AG08396 (cell line): ENCODE results near the gene SHANK1.
"Not testable (repeated sequence)": the region's sequence is repeated elsewhere in the genome, so short reads cannot be mapped to it uniquely, and the experiment has no call there.

Experiments
- DNase-seq: peaks from one replicate; pipeline ENCODE4 v3.0.0; 2012; ENCODE audit warnings: low spot score, mixed read lengths

SHANK1 gene

DNA sequence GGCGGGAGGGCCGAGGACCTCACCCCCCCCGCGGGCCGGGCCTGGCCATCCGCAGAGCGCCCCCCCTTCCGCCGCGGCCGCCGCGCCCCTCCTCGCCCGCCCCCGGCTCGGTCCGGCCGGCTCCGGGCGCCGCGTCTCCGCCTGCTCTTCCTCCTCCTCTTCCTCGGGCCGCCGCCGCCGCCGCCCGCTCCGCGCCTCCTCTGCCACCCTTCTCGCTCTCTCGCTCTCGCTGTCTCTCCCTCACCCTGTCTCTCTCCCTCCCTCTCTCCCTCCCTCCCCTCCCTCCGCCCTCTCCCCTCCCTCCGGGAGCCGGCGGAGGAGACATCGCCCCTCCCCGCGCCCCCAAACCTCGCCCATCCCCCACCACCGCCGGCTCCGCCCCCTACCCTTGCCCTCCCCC is at the start of gene SHANK1:
Gene SHANK1 (minus strand): TSS at position 237 of the 400 bp plus-strand sequence. CDS start 2,883 bp downstream, outside the sequence.
- DNase-seq = no peak

DNA sequence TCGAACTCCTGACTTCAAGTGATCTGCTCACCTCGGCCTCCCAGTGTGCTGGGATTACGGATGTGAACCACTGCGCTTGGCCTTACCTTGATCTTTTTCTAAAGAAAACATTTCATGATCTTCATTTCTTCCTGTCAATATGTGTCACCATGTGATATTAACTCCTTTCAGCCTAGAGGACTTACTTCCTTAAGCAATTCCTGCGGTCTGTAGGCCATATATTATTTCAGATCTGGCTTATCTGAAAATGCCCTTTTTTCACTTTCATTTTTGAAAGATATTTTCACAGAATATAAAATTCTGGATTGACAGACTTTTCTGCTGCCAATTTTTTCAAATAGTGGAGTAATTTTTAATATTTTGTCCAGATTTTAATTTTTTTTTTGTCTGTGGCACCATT is 48.7 kb upstream of the SHANK1 start:
- DNase-seq = no peak

DNA sequence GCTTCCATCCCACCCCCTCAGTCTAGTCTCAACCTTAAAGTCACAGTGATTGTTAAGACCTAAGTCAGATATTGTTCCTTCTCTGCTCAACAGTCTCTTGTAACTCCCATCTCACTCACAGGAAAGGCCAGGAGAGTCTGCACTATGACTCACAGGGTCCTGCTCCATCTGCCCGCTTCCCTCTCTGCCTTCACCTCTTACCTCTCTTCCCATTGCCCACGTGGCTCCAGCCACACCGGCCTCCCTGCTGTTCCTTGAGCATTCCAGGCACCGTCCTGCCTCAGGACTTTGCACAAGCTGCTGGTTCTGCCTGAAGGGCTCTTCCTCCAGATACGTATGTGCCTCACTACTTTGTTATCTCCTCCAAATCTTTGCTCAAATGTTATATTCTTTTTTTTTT is 47.7 kb upstream of the SHANK1 start:
- not testable (repeated sequence) for DNase-seq

DNA sequence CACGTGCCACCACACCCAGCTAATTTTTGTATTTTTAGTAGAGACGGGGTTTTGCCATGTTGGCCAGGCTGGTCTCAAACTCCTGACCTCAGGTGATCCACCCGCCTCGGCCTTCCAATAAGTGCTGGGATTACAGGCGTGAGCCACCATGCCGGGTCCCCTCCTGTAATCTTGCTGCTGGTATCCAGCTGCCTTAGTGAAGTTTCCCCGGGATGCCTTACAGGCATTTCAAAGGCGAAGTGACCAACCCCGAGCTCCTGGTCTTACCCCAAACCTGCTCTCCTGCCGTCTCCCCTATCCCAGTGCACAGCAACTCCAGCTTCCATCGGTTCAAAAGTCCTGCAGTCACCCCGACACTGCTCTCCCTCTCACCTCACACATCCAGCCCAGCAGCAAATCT is 47.1 kb upstream of the SHANK1 start:
- not testable (repeated sequence) for DNase-seq

DNA sequence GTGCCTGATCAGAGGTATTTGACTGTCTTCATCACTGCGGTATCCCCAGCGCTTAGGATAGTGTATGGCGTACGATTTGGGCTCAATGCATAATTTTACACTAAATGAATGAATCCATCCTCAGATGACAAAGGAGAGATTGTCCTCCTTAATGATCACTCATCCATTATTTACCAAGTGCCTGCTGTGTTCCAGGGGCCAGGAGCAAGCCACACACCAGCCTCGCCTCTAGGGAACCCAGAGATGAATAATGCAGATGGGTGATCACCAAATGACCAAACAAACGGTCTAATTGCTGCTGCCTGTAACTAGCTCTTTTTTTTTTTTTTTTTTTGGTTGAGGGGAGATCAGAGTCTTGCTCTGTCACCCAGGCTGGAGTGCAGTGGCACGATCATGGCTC is 44.8 kb upstream of the SHANK1 start:
- DNase-seq = no peak

DNA sequence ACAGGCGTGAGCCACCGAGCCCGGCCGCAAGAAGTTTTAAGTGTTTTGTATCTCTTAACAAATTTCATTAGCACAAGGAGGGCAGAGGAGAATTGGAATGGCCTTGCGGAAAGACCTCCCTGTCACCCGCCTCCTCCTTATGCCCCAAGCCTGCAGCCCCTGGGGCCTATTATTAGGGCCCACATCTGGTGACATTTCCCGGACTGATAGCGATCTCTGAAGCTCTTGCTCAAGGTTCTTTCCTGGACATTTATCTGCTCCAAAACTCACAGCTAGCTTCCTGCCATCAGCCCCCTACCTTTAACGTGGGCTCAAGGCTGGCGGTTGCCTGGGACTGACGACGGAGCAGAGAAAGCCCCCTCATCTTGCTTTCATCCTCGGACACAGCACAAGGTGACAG is 43.9 kb upstream of the SHANK1 start:
- DNase-seq = not testable (repeated sequence)

DNA sequence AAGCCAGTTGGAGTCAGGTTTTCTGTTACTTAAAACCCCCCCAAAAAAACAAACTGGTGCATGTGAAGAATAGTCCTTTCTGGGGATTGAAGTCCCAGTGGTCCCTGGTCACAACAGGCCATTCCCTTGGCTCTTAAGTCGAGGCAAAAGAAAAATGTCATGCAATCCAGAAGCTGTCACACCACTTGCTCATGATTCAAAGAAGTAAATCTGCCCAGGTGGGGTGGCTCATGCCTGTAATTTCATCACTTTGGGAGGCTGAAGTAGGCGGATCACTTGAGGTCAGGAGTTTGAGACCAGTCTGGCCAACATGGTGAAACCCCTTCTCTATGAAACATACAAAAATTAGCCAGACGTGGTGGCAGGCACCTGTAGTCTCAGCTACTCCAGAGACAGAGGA is 41.9 kb upstream of the SHANK1 start:
- not testable (repeated sequence) for DNase-seq

DNA sequence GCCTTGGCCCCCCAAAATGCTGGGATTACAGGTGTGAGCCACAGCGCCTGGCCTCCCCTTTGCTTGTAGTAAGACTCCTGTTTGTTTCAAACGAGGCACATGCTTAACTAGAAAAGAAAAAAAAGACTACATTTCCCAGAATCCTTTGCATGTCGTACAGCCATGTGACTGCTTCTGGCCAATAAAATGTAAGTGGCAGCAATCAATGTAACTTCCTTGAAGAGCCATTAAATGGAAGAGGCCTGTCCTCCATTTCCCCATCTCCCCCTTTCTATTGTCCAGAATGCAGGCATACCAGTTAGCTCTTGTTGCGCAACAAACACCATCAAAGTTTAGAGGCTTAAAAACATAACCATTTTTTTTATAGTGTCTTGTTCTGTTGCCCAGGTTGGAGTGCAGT is 40.3 kb upstream of the SHANK1 start:
- DNase-seq = peak; percentile 49

DNA sequence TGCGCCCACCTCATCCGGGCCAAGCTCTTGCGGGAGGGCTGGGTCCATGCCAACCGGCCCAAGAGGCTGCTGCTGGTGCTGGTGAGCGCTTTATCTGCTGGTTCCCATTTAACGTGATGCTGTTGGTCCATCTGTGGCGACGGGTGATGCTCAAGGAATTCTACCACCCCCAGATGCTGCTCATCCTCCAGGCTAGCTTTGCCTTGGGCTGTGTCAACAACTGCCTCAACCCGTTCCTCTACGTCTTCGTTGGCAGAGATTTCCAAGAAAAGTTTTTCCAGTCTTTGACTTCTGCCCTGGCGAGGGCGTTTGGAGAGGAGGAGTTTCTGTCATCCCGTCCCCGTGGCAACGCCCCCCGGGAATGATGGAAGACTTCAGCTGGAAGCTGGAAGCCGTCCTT is 39.5 kb upstream of the SHANK1 start:
- not testable (repeated sequence) for DNase-seq

DNA sequence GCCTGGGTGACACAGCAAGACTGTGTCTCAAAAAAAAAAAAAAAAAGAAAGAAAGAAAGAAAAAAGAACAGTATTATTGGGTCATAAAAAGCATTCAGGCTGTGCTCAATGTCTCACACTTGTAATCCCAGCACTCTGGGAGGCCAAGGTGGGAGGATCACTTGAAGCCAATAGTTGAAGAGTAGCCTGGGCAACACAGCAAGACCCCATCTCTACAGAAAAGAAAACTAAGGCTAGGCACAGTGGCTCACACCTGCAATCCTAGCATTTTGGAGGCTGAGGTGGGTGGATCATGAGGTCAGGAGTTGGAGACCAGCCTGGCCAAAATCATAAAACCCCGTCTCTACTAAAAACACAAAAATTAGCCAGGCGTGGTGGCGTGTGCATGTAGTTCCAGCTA is 38.0 kb upstream of the SHANK1 start:
- DNase-seq = not testable (repeated sequence)

DNA sequence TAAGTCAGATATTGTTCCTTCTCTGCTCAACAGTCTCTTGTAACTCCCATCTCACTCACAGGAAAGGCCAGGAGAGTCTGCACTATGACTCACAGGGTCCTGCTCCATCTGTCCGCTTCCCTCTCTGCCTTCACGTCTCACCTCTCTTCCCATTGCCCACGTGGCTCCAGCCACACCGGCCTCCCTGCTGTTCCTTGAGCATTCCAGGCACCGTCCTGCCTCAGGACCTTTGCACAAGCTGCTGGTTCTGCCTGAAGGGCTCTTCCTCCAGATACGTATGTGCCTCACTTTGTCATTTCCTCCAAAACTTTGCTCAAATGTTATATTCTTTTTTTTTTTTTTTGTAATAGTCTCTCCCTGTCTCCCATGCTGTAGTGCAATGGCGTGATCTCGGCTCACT is 36.6 kb upstream of the SHANK1 start:
- not testable (repeated sequence) for DNase-seq

DNA sequence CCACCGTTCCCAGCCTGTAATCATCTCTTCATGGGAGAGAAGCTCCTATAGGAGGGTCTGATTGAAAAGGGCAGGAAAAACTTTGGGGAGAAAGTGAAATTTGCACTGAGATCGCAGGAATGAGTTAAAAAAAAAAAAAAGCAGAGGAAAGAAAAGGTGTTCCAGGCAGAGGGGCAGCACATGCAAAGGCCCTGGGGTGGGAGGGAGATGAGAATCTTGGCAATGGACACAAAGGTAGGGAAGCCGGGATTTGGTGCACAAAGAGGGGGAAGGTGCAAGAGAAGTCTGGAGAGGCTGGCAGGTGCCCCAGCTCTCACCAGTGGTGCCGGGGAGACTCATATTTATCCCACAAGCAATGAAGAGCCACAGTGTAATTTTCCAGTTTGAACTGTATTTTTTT is 34.3 kb upstream of the SHANK1 start:
- no peak for DNase-seq

DNA sequence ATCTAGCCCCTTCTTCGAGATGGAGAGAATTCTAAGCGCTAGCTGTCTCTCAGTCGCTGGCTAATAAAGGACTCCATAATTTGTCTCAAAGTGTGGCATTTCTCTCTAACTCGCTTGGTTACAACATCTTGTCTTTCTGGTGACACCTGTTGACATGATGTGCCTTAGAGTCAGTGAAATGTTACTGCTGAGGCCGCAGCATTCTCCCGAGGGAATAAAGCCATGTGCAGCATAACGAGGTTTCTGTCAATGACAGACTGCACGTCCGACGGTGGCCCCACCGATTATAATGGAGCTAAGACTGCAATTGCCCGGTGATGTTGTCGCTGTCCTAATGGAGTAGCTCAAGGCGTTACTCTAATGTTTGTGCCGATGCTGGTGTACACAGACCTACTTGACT is 30.4 kb upstream of the SHANK1 start:
- DNase-seq = no peak

DNA sequence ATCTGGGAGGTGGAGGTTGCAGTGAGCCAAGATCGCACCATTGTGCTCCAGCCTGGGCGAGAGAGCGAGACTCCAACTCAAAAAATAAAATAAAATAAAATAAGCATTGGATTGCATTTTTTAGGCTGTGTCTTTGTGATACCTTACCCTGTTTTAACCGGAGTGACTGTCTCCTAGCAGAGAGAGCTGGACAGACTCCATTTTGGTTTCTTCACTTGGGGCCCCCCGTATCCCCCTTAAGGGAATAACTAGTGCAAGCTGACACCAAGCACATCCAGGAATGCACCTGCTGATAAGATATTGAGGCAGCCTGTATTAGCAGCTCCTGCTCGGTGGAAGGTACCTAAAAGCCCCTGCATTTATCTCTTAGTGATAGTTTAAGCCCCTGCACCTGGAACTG is 29.9 kb upstream of the SHANK1 start:
- no peak for DNase-seq

DNA sequence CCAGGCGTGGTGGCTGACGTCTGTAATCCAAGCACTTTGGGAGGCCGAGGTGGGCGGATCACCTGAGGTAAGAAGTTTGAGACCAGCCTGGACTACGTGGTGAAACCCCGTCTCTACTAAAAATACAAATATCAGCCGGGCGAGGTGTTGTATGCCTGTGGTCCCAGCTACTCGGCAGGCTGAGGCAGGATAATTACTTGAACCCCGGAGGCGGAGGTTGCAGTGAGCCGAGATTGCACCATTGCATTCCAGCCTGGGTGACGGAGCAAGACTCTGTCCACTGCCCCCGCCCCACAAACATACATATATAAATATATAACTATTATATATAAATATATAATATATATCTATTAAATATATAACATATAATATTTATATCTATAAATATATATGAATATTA is 27.5 kb upstream of the SHANK1 start:
- DNase-seq = not testable (repeated sequence)

DNA sequence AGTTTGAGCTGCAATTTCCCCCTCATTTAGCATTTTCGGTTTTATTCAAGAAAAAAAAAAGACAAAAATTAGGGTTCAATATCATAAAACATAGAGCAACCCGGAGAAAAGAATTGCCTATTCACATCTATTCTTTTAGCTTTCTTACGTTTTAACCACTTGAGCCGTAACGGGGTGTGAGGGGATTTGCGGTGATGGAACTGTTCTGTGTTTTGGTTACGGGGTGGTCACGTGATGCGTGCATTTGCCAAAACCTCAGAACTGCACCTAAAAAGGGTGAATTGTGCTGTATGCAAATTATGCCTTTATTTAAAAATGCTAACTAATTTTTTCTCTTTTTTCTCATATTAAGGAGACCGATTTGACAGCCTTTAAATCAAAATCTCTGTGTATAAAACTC is 25.6 kb upstream of the SHANK1 start:
- no peak for DNase-seq

DNA sequence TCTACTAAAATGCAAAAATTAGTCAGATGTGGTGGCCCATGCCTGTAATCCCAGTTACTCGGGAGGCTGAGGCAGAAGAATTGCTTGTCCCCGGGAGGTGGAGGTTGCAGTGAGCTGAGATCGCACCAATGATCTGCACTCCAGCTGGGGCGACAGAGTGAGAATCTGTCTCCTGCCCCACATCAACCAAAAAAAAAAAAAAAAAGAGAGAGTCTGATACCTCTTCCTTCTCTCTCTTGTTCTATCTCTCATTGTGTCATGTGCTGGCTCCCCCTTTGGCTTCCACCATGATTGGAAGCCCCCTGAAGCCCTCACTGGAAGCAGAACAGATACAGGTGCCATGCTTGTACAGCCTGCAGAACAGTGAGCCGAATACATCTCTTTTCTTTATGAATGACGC is 23.9 kb upstream of the SHANK1 start:
- DNase-seq = no peak

DNA sequence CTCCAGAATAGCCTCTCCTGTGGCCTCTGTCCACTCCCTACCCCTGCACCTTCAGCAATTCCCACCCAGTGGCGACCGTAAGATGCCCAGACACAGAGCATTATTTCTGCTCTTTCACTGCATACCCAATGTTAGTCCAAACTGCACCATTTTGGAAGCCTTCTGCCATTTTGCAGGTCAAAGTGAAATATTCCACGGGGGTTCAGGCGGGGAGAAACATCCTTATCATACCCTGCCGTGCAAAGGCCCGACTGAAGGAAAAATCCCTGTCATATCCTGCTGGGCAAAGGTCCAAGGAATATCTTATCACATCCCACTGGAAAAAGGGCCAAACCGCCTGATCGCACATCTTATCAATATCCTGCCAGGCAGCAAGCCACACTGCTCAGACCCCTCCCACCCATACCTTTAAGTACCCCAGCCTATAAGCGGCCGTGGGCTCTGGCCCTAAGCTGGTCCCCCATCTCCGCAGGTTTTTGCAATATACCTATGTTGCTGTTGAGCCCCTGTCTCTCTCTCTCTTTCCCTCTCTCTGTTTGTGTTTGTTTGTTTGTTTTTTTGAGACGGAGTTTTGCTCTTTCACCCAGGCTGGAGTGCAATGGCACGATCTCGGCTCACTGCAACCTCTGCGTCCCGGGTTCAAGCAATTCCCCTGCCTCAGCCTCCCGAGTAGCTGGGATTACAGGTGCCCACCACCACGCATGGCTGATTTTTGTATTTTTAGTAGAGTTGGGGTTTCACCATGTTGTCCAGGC is 21.8 kb upstream of the SHANK1 start:
- no peak for DNase-seq

DNA sequence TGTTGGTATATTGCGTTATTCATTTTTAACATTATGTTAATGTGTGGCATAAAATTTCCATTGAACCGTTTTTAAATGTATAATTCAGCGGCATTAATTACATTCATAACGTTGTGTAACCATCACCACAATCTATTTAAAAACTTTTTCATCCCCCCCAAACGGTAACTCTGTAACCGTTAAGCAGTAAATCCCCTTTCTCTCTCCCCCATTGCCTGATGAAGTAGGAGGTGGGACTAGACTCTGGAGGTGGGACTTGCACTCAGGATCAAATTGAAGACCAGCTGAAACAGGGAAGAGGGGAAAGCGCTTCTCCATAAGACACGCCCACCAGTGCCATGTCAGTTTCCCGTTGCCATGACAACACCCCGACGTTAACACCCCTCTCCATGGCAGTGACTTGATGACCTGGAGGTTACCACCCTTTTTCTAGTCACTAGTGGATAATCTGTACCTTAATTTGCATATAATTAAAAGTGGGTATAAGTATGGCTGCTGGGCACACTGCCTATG is 20.4 kb upstream of the SHANK1 start:
- no peak for DNase-seq

DNA sequence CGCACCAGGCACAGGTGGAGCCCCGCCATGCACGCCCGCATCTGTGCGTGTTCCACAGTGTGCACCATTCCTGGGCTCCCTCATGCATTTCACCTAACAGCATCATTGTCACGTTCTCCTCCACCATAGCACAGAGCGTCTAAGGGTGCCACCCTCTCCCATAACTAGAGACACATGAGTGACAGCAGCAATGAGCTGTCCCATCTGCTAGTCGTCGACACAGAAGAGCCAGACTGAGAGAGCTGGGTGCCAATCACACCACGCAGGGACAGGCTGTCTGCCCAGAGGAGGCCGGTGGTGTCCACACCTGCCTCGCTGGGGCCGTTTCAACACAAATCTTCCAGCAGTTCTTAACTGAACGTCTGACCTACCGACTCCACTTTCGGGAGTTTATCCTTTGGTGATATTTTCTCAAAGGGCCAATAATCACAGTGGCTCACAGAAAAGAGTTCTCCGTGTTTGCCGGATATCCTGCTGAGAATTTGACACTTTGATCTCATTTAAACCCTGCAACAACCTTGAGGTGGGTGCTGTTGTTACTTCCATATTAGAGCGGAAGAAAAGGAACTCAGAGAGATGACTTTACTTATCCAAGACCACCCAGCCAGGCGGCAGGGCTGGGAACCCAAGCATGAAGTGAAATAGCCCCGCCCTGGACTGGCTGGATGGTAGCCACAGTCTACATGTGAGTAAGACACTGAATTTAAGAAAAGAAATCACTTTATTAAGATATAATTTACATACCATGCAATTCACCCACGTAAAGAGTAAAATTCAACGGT is 19.7 kb upstream of the SHANK1 start:
- no peak for DNase-seq

DNA sequence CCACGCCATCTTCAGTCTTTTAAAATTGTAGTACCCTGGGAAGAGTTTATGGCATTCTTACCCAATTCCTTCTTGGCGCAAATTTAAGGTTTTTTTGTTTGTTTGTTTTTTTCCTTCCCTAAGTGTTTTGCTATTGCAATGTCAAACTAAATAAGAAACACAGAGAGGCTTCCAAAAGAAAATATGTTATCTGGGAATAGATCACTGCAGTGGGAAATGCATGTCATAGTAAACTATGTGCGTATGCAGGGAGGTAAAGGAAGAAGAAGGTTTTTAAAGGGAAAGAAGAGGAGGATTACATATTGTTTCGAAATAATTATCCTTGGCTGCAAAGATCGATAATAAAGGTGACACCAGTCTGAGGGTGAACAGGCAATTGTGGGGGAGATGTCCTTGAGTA is 16.7 kb upstream of the SHANK1 start:
- no peak for DNase-seq

DNA sequence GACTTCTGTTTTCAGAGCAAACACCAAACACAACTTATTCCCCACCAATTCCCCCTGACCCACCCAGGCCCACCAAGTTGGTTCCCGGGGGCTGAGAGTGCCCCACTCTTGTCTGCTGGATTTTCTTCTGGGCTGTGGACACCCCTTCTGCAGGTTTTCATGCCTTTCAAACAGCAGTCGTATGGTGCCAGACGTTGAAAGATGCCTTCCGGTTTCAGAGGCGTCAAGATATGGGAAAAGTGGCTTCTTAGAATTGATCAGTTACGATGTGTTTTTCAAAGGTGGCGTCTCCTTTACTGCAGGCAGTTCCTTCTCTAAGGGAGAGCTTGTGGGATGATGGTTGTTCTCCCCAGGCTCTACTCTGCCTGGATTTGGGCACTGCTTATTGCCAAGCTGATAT is 16.3 kb upstream of the SHANK1 start:
- DNase-seq = no peak

DNA sequence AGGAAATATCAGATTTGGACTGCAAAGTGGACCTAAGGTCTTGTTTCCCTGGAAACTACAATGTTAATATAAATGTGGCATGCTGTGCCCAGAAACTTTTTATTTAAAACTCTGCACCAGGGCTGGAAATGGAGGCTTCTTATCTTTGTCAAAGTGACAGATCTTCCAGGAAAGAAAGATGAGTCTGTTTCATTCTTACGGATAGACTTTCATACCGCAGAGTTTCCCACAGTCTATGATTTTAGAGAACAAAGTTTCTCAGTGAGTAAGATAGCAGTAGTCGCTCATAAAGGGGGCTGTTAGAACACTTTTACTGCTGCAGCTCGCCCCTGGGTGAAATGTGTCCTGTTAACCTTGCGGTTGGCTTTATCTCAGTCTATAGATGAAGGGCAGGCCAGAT is 10.3 kb upstream of the SHANK1 start:
- no peak for DNase-seq
